HFF-Myc (cell line): ENCODE measurements around the gene STX8.

Source experiments
- DNase-seq: peaks from one replicate; pipeline ENCODE4 v3.0.0-alpha.2; 2011; ENCODE audit warnings: low read depth; ENCODE audit errors: extremely low read depth
- H3K4me3 ChIP-seq: replicated peaks from 2 replicates; pipeline ENCODE4 v1.5.1; 2011; ENCODE audit warnings: low read depth, mild to moderate bottlenecking, control low read depth, low read length
- TF ChIP-seq, protein P1 (sequence below): IDR thresholded peaks from 2 replicates; pipeline ENCODE4 v1.5.1; 2012; ENCODE audit warnings: mild to moderate bottlenecking, low read depth, low read length, control low read depth; ENCODE audit errors: missing control alignments

The STX8 gene

DNA sequence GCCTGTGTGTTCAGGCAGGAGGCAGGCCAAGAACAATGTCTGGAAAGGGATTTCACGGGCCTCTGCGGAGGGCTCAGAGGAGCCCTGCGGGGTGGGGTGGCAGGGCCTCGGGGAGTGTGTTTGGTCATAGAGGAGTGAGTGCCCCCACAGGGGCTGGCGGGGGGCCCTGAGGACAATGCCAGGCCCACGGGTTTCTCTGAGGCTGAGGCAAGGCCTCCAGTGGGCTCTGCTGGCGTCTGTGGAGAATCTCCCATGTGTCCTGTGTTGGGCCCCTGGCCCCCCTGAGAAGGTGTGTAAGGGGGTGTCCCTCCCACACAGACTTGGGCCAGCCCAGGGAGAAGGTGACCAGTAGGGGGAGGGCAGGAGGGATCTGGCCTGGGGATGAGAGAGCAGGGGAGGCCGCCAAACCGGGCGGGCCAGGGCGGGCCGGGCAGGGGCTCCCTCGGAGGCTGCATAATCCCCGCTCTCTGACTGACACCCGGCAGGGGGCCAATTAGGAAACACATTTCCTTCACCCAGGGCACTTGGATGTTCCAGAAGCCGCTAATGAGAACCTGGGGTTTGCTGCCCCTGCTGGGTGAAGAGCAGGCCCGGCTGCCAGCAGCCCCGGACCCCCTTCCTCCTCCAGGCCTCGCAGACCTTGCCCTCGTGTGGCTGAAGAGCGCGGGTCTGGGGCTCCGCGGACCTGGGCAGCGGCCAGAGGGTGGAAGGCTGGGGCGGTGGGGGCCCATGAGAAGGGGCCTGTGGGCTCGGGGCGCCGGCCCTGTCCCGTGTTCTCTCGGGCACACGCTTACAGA, 350.1 kb downstream of the STX8 start:
- TF ChIP-seq, protein P1, sequence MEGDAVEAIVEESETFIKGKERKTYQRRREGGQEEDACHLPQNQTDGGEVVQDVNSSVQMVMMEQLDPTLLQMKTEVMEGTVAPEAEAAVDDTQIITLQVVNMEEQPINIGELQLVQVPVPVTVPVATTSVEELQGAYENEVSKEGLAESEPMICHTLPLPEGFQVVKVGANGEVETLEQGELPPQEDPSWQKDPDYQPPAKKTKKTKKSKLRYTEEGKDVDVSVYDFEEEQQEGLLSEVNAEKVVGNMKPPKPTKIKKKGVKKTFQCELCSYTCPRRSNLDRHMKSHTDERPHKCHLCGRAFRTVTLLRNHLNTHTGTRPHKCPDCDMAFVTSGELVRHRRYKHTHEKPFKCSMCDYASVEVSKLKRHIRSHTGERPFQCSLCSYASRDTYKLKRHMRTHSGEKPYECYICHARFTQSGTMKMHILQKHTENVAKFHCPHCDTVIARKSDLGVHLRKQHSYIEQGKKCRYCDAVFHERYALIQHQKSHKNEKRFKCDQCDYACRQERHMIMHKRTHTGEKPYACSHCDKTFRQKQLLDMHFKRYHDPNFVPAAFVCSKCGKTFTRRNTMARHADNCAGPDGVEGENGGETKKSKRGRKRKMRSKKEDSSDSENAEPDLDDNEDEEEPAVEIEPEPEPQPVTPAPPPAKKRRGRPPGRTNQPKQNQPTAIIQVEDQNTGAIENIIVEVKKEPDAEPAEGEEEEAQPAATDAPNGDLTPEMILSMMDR: no peak
- no peak for DNase-seq

GRCh38 chr17:9224485-9224884, 351.1 kb downstream of the STX8 start:
- TF ChIP-seq, protein P1: no peak
- DNase-seq: no peak

More for the DNA sequence above, 350.1 kb downstream of the STX8 start:
- H3K4me3 ChIP-seq: no peak overlapping the region

GRCh38 chr17:9223531-9223930, 352.1 kb downstream of the STX8 start:
- TF ChIP-seq, protein P1: no peak
- no peak overlapping the region for H3K4me3 ChIP-seq
- no peak for DNase-seq

More at GRCh38 chr17:9224485-9224884, 351.1 kb downstream of the STX8 start:
- no peak overlapping the region for H3K4me3 ChIP-seq

DNA sequence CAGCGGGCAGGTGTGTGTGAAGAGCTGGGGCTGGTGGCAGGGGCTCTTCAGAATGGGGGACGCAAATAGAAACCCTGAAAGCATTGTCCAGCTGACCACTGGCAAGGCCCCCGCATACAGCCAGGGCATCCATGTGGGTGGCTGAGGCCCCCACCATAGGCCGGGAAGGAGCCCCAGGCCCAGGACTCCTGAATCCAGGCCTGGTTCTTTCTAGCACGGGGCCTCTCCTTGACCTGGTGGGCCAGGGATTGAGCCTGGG, 353.8 kb downstream of the STX8 start:
- H3K4me3 ChIP-seq: no peak overlapping the region
- DNase-seq: no peak
- TF ChIP-seq, protein P1: no peak

DNA sequence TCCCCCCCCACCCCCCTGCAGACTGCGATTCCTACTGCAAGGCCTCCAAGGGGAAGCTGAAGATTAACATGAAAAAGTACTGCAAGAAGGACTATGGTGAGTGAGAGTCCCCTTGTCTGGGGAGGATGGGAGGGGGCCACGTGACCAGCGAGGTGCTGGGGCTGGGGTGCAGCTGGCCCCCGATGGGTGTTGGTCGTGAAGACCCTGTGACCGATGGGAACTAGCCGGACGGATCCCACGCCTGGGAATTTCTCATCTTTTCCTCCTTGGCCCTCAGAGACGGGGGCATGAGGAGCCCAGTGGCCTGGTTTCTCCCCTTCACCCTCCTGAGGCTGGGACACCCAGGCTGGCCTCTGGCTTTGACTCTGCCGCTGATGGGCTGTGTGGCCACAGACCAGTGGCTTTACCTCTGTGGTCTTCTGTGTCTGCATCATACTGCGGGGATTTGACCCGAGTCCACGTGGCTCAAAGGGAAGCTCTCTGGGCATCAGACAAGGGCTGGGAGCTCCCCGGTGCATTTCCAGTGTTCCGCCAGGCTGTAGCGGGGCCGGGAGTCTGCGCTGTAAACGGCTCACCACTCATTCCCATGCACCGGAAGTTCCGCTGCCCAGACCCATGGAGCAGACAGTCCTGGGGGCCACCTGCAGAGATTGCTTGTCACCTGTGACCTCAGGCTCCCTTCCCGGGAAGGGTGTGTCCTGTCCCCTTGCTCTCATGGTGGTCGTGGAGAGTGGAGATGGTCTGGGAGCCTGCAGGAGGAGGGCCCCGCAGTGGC, 354.3 kb downstream of the STX8 start:
- TF ChIP-seq, protein P1: no peak
- no peak for DNase-seq
- no peak overlapping the region for H3K4me3 ChIP-seq

DNA sequence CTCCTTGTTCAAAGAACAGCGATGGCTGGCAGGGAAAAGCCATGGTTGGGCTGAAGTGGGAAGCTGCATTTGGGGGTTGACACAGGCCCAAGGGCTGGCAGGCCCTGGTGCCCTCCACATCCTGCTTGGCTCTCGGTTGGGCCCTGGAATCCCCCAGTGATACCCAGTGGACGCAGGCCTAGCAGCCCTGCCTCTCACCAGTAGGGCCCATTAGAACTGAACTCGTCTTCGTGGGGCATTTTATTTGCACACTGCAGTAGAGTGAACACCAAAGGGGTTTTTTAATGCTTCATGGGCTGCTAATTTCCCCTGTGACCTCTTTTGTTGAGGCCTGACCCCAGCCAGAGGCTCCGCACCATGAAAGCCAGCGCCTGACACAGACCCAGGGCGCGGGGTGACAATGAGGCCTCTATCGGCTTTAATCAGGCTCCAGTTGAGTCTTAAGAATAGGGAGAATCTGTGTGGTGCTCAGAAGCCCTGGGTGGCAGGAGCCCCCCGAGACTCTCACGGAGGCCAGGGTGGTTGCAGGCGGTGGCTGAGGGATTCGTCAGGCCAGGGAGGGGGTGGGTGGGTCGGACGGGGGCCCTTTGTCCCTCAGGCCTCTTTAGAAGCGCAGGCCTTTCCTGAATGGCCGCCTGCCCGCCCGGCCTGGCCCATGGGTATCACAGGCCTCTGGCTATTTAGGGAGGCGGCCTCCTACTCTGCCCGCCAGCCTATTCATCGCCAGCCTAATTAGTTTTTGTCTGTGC, 355.0 kb downstream of the STX8 start:
- H3K4me3 ChIP-seq: no peak overlapping the region
- DNase-seq: no peak
- TF ChIP-seq, protein P1: no peak
